HEK293T (cell line): ENCODE results near the gene CLASP1.

Experiments
- CTCF ChIA-PET: fragments of 350-600 bp; formaldehyde crosslinking; extraction: SDS; loops from one replicate; lab custom pipeline; 2021; ENCODE audit warnings: antibody characterized with exemption, inconsistent platforms; lab: Yijun Ruan, JAX
- POLR2A ChIA-PET: fragments of 350-600 bp; formaldehyde crosslinking; extraction: SDS; loops from one replicate; lab custom pipeline; 2020; ENCODE audit warnings: antibody characterized with exemption, inconsistent platforms; lab: Yijun Ruan, JAX
- DNase-seq: peaks from one replicate; pipeline ENCODE4 v3.0.0; 2012; ENCODE audit warnings: mixed read lengths; ENCODE audit errors: extremely low spot score
- ARNT ChIP-seq: fragments of 450-650 bp; IDR thresholded peaks from 2 replicates; pipeline ENCODE4 v1.6.1; 2017; ENCODE audit warnings: mild to moderate bottlenecking
- BHLHE40 ChIP-seq: fragments of 450-650 bp; IDR thresholded peaks from 2 replicates; pipeline ENCODE4 v1.6.1; 2016; ENCODE audit warnings: mild to moderate bottlenecking, moderate library complexity, borderline replicate concordance
- CTBP1 ChIP-seq: fragments of 450-650 bp; IDR thresholded peaks from 2 replicates; pipeline ENCODE4 v1.6.1; 2016; ENCODE audit warnings: borderline replicate concordance
- ELF4 ChIP-seq: fragments of 450-650 bp; IDR thresholded peaks from 2 replicates; pipeline ENCODE4 v1.6.1; 2017; ENCODE audit warnings: antibody characterized with exemption
- FOXA1 ChIP-seq: fragments of 450-650 bp; IDR thresholded peaks from 2 replicates; pipeline ENCODE4 v1.6.1; 2016; ENCODE audit warnings: mild to moderate bottlenecking
- FOXK2 ChIP-seq: fragments of 450-650 bp; IDR thresholded peaks from 2 replicates; pipeline ENCODE4 v1.6.1; 2016; ENCODE audit warnings: mild to moderate bottlenecking
- FOXM1 ChIP-seq: fragments of 450-650 bp; IDR thresholded peaks from 2 replicates; pipeline ENCODE4 v1.6.1; 2017; ENCODE audit warnings: mild to moderate bottlenecking, borderline replicate concordance
- HDGF ChIP-seq: fragments of 450-650 bp; IDR thresholded peaks from 2 replicates; pipeline ENCODE4 v1.6.1; 2017; ENCODE audit warnings: antibody characterized with exemption, borderline replicate concordance
- L3MBTL2 ChIP-seq: fragments of 450-650 bp; conservative IDR thresholded peaks from 2 replicates; pipeline ENCODE4 v1.6.1; 2016; ENCODE audit warnings: mild to moderate bottlenecking
- LEF1 ChIP-seq: fragments of 450-650 bp; IDR thresholded peaks from 2 replicates; pipeline ENCODE4 v1.6.1; 2017; ENCODE audit warnings: mild to moderate bottlenecking, borderline replicate concordance
- NFRKB ChIP-seq: fragments of 450-650 bp; IDR thresholded peaks from 2 replicates; pipeline ENCODE4 v1.6.1; 2016; ENCODE audit warnings: mild to moderate bottlenecking, moderate library complexity
- SP1 ChIP-seq: fragments of 450-650 bp; IDR thresholded peaks from 2 replicates; pipeline ENCODE4 v1.6.1; 2017
- SUZ12 ChIP-seq: fragments of 450-650 bp; IDR thresholded peaks from 2 replicates; pipeline ENCODE4 v1.6.1; 2016; ENCODE audit warnings: mild to moderate bottlenecking
- TARDBP ChIP-seq: fragments of 450-650 bp; IDR thresholded peaks from 2 replicates; pipeline ENCODE4 v1.6.1; 2016
- ZNF384 ChIP-seq: fragments of 450-650 bp; IDR thresholded peaks from 2 replicates; pipeline ENCODE4 v1.6.1; 2016
- TF ChIP-seq, protein P1 (sequence below): fragments of 450-650 bp; IDR thresholded peaks from 2 replicates; pipeline ENCODE4 v1.6.1; 2016

Gene CLASP1

DNA sequence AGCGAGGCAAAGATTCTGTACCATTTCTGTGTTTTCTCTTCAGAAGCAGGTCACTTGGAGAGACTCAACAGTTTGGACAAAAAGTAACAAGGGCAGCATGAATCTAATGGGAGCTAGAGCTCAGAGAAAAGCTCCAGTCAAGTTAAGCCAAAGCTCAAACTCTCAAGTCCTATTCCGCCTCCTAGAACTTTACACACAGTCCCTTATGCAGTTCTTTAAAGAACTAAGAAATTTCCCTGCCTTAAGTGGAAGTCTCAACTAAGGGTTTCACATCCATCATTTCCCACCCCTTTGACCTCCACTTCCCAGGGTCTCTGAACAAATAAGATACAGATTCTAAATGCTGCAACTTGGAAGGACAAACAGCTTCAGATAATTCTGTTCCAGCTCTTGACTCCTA is 239.9 kb downstream of the CLASP1 start:
- POLR2A ChIA-PET: no interaction called here
- CTCF ChIA-PET: no interaction called here
- TF ChIP-seq ELF4: no peak
- no peak for TF ChIP-seq SUZ12
- TF ChIP-seq TARDBP: no peak
- TF ChIP-seq LEF1: no peak
- TF ChIP-seq FOXK2: no peak
- no peak for TF ChIP-seq ZNF384
- TF ChIP-seq, protein P1, sequence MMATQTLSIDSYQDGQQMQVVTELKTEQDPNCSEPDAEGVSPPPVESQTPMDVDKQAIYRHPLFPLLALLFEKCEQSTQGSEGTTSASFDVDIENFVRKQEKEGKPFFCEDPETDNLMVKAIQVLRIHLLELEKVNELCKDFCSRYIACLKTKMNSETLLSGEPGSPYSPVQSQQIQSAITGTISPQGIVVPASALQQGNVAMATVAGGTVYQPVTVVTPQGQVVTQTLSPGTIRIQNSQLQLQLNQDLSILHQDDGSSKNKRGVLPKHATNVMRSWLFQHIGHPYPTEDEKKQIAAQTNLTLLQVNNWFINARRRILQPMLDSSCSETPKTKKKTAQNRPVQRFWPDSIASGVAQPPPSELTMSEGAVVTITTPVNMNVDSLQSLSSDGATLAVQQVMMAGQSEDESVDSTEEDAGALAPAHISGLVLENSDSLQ: no peak
- TF ChIP-seq NFRKB: no peak
- no peak for TF ChIP-seq ARNT
- TF ChIP-seq BHLHE40: no peak
- no peak for DNase-seq

GRCh38 chr2:121408641-121409040 is 240.6 kb downstream of the CLASP1 start:
- ChIA-PET CTCF (no interaction called here), POLR2A (interaction anchor here (0.5 kb wide), 1 partner anchor 328 kb away, joined by 3 read pairs; the partner anchor contains the start of gene NIFK)
- DNase-seq: no peak
- no peak for TF ChIP-seq NFRKB
- no peak for TF ChIP-seq SP1
- no peak for TF ChIP-seq FOXK2
- no peak for TF ChIP-seq LEF1
- no peak for TF ChIP-seq TARDBP
- TF ChIP-seq, protein P1: no peak
- no peak for TF ChIP-seq BHLHE40
- no peak for TF ChIP-seq FOXM1
- TF ChIP-seq FOXA1: no peak
- TF ChIP-seq L3MBTL2: no peak
- TF ChIP-seq ELF4: no peak
- TF ChIP-seq CTBP1: no peak
- TF ChIP-seq ZNF384: no peak
- TF ChIP-seq HDGF: no peak
- TF ChIP-seq ARNT: no peak
- no peak for TF ChIP-seq SUZ12

- no peak for TF ChIP-seq FOXA1
- TF ChIP-seq SUZ12: no peak
- TF ChIP-seq FOXM1: no peak
- no peak for TF ChIP-seq CTBP1
- no peak for TF ChIP-seq TARDBP
- TF ChIP-seq, protein P1: no peak
- TF ChIP-seq NFRKB: no peak
- TF ChIP-seq BHLHE40: no peak
- no peak for TF ChIP-seq FOXK2
- TF ChIP-seq ARNT: no peak
- TF ChIP-seq SP1: no peak
- TF ChIP-seq HDGF: no peak
- TF ChIP-seq LEF1: no peak
- POLR2A ChIA-PET: no interaction called here
- no peak for DNase-seq
- CTCF ChIA-PET: no interaction called here
Measured at GRCh38 chr2:121405233-121405632, 244.0 kb downstream of the CLASP1 start.

DNA sequence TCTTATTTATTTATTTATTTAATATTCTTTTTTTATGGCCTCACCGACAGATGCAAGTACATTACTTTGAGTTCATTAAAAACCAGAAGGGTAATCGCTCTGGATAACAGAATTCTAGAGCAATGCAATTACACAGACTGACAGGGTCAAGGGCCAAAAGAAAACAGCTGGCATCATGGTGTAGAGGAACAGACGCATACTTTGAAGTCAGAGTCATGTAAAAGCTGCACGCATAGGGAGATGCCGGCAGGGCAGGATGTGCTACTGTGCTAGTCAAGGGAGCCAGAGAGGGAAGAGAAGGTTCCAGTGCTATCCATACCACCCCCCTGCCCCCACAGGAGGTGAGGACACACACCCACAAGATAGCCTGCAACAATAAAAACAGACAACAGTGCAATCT is 249.1 kb downstream of the CLASP1 start:
- no peak for DNase-seq
- no peak for TF ChIP-seq BHLHE40
- TF ChIP-seq TARDBP: no peak
- TF ChIP-seq ELF4: no peak
- no peak for TF ChIP-seq LEF1
- TF ChIP-seq SP1: no peak
- TF ChIP-seq ARNT: no peak
- TF ChIP-seq FOXK2: no peak
- no peak for TF ChIP-seq SUZ12
- TF ChIP-seq FOXM1: no peak
- no peak for TF ChIP-seq HDGF
- no peak for TF ChIP-seq L3MBTL2
- TF ChIP-seq FOXA1: no peak
- TF ChIP-seq ZNF384: no peak
- TF ChIP-seq NFRKB: no peak
- TF ChIP-seq, protein P1: no peak
- no peak for TF ChIP-seq CTBP1
- POLR2A ChIA-PET: no interaction called here
- CTCF ChIA-PET: no interaction called here

GRCh38 chr2:121398853-121399252 is 250.4 kb downstream of the CLASP1 start:
- TF ChIP-seq ELF4 (no peak), L3MBTL2 (no peak), FOXM1 (no peak), BHLHE40 (no peak), ARNT (no peak), SP1 (no peak), SUZ12 (no peak), HDGF (no peak), TARDBP (no peak), ZNF384 (no peak), FOXA1 (no peak), CTBP1 (no peak), LEF1 (no peak), NFRKB (no peak), FOXK2 (no peak)
- TF ChIP-seq, protein P1: no peak
- ChIA-PET POLR2A (no interaction called here), CTCF (interaction anchor here (0.7 kb wide), 1 partner anchor 26 kb away, joined by 3 read pairs; no protein-coding TSS in a partner anchor)
- no peak for DNase-seq
